K562 (cell line): ENCODE results near the gene ZNF30. TPM values are rescaled to one million over a fixed set of nuclear protein-coding genes. Genes with fewer than 3 reads are reported as not detected.

ENCODE experiments used
- ATAC-seq: fragments of 200-7000 bp; cut with Tn5 transposase; 3 replicates; pipeline ENCODE4 v1.9.1; 2020; ENCODE audit warnings: moderate library complexity
- BruUV-seq: library from RNA; stranded (reverse); fragments of 400-500 nt; replicated peaks from 2 replicates; lab custom pipeline; 2021; lab: Mats Ljungman, UMichigan
- CTCF ChIA-PET: fragments of 300-600 bp; formaldehyde crosslinking; extraction: SDS; loops from one replicate; lab custom pipeline; 2021; ENCODE audit warnings: low intra/inter-chr PET ratio; lab: Yijun Ruan, JAX
- POLR2A ChIA-PET: fragments of 300-600, 350-650 bp; sonication (Branson Sonifier 250); formaldehyde crosslinking; extraction: SDS; loops from one replicate; lab custom pipeline; 2021; ENCODE audit warnings: antibody characterized with exemption, inconsistent platforms; lab: Yijun Ruan, JAX
- DNase-seq, 4 experiments: peaks; one replicate each; pipeline versions ENCODE4 v3.0.0 to v3.0.0-alpha.2; 2011 to 2018; ENCODE audit warnings: low spot score in 3 of 4, mixed read lengths in 3 of 4; ENCODE audit errors: extremely low read depth in 1 of 4
- FAIRE-seq: peaks from 2 replicates; lab custom pipeline; 2011; peaks lifted over from hg19 to GRCh38; lab: Jason Lieb, UNC
- H2AFZ ChIP-seq: 2 replicates; pipeline ENCODE4 v1.6.0; 2011; ENCODE audit warnings: low read depth, low read length, control low read depth, inconsistent platforms
- H3K27ac ChIP-seq: fragments of 200-600 bp; 3 replicates; pipeline ENCODE4 v1.8.0; 2011; ENCODE audit warnings: low read depth, mild to moderate bottlenecking, control low read depth, inconsistent platforms, low read length, moderate library complexity, mixed read lengths; ENCODE audit errors: extremely low read depth
- H3K27me3 ChIP-seq, 2 experiments: fragments of 300-600 bp in 1 of 2; 2 replicates in 1 of 2; 3 replicates in 1 of 2; pipeline versions ENCODE4 v1.6.0 to v1.8.0; 2011; ENCODE audit warnings: inconsistent platforms in 2 of 2, low read length in 2 of 2, mild to moderate bottlenecking in 1 of 2, mixed read lengths in 1 of 2, moderate library complexity in 1 of 2; ENCODE audit not compliant: control insufficient read depth in 2 of 2, insufficient read depth in 2 of 2
- H3K36me3 ChIP-seq: fragments of 300-600 bp; 3 replicates; pipeline ENCODE4 v1.8.0; 2011; ENCODE audit warnings: mild to moderate bottlenecking, low read length, inconsistent platforms; ENCODE audit not compliant: control insufficient read depth, insufficient read depth
- H3K4me1 ChIP-seq, 2 experiments: fragments of 200-600 bp in 1 of 2; replicated peaks in 1 of 2; 2 replicates in 1 of 2; 3 replicates in 1 of 2; pipeline versions ENCODE4 v1.5.1 to v1.8.0; 2011; ENCODE audit warnings: inconsistent platforms in 2 of 2, low read length in 2 of 2, mild to moderate bottlenecking in 1 of 2, mixed read lengths in 1 of 2, moderate library complexity in 1 of 2; ENCODE audit not compliant: control insufficient read depth in 2 of 2, insufficient read depth in 2 of 2
- H3K4me2 ChIP-seq: 2 replicates; pipeline ENCODE4 v1.6.1; 2011; ENCODE audit warnings: low read length, control low read depth, inconsistent platforms, mixed read lengths; ENCODE audit not compliant: insufficient read depth
- H3K4me3 ChIP-seq: fragments of 200-600 bp; sonication (generic), shearing (Covaris generic); 2 replicates; pipeline ENCODE4 v1.5.1; 2016; ENCODE audit warnings: control low read depth, inconsistent platforms
- H3K79me2 ChIP-seq: fragments of 200-600 bp; 3 replicates; pipeline ENCODE4 v1.8.0; 2011; ENCODE audit warnings: low read length, inconsistent platforms; ENCODE audit not compliant: control insufficient read depth, insufficient read depth
- H3K9ac ChIP-seq, 2 experiments: 2 replicates each; pipeline versions ENCODE4 v1.6.0 to v1.6.1; 2011; ENCODE audit warnings: low read depth in 2 of 2, low read length in 2 of 2, control low read depth in 1 of 2, inconsistent platforms in 1 of 2, mild to moderate bottlenecking in 1 of 2, mixed read lengths in 1 of 2; ENCODE audit not compliant: insufficient read depth in 1 of 2
- H3K9me1 ChIP-seq: one replicate; pipeline ENCODE4 v1.6.0; 2011; ENCODE audit warnings: inconsistent platforms, mild to moderate bottlenecking, low read length, moderate library complexity; ENCODE audit not compliant: control insufficient read depth, insufficient read depth
- H3K9me3 ChIP-seq: replicated peaks from 2 replicates; pipeline ENCODE4 v1.5.1; 2011; ENCODE audit warnings: low read depth, low read length, inconsistent platforms; ENCODE audit not compliant: control insufficient read depth, insufficient read depth
- H4K20me1 ChIP-seq: replicated peaks from 2 replicates; pipeline ENCODE4 v1.6.1; 2011; ENCODE audit warnings: low read length, inconsistent platforms, mixed read lengths; ENCODE audit not compliant: control insufficient read depth, insufficient read depth
- BCOR ChIP-seq: fragments of 450-650 bp; IDR thresholded peaks from 2 replicates; pipeline ENCODE4 v1.6.1; 2016
- CGGBP1 ChIP-seq: fragments of 250-450 bp; sonication (Bioruptor Pico); IDR thresholded peaks from 2 replicates; pipeline ENCODE4 v1.9.0; 2021; ENCODE audit warnings: mild to moderate bottlenecking
- ETV6 ChIP-seq, 3 experiments: fragments of 150-350 bp in 1 of 3; sonication (generic) in 1 of 3; formaldehyde crosslinking in 1 of 3; IDR thresholded peaks; 2 replicates each; pipeline versions ENCODE4 v1.6.1 to v1.8.0; 2014 to 2022; ENCODE audit warnings: borderline replicate concordance in 2 of 3, low read depth in 2 of 3, antibody characterized with exemption in 1 of 3, low read length in 1 of 3, mild to moderate bottlenecking in 1 of 3, missing genetic modification reagents in 1 of 3
- FOXA1 ChIP-seq: fragments of 450-650 bp; IDR thresholded peaks from 2 replicates; pipeline ENCODE4 v1.6.1; 2016; ENCODE audit warnings: mild to moderate bottlenecking, borderline replicate concordance
- ID3 ChIP-seq, 2 experiments: fragments of 250-450 bp in 1 of 2; fragments of 450-650 bp in 1 of 2; sonication (Bioruptor Pico) in 1 of 2; IDR thresholded peaks; 2 replicates each; pipeline versions ENCODE4 v1.6.1 to v1.8.0; 2016 to 2021; ENCODE audit warnings: mild to moderate bottlenecking in 2 of 2, moderate library complexity in 2 of 2, missing compliant biosample characterization in 1 of 2, missing genetic modification characterization in 1 of 2
- SAP30 ChIP-seq: fragments of 200-600 bp; sonication (generic); IDR thresholded peaks from 2 replicates; pipeline ENCODE4 v1.6.1; 2012; ENCODE audit warnings: borderline replicate concordance, low read depth, mild to moderate bottlenecking, moderate library complexity, low read length, control low read depth, inconsistent platforms; ENCODE audit not compliant: insufficient read depth, poor library complexity, severe bottlenecking
- THAP12 ChIP-seq: fragments of 250-450 bp; sonication (Bioruptor Pico); IDR thresholded peaks from 2 replicates; pipeline ENCODE4 v1.9.0; 2021; ENCODE audit warnings: mild to moderate bottlenecking, inconsistent platforms
- ZBTB33 ChIP-seq: sonication (generic); formaldehyde crosslinking; IDR thresholded peaks from 2 replicates; pipeline ENCODE4 v1.8.1; 2023; ENCODE audit warnings: mild to moderate bottlenecking, missing genetic modification reagents
- ZBTB5 ChIP-seq: fragments of 450-650 bp; IDR thresholded peaks from 2 replicates; pipeline ENCODE4 v1.6.1; 2017; ENCODE audit warnings: antibody characterized with exemption
- ZNF143 ChIP-seq: sonication (generic); formaldehyde crosslinking; IDR thresholded peaks from 2 replicates; pipeline ENCODE4 v1.9.0; 2022; ENCODE audit warnings: mild to moderate bottlenecking, missing genetic modification reagents
- ZNF175 ChIP-seq: fragments of 200-800 bp; sonication (Bioruptor generic); IDR thresholded peaks from 2 replicates; pipeline ENCODE4 v1.6.1; 2016; ENCODE audit warnings: low read depth, mild to moderate bottlenecking, missing genetic modification characterization, missing compliant biosample characterization
- ZNF24 ChIP-seq: fragments of 450-650 bp; IDR thresholded peaks from 2 replicates; pipeline ENCODE4 v1.6.1; 2016
- whole genome bisulfite sequencing: fragments of 100-300 bp; shearing (Covaris generic); methylation state at CpG from one replicate; pipeline ENCODE4 v1.1.6; 2016; ENCODE audit warnings: low coverage, mixed read lengths; ENCODE audit not compliant: insufficient coverage; ENCODE audit errors: missing lambda C conversion rate; 5-methylcytosine and 5-hydroxymethylcytosine counted together
- in situ Hi-C: fragments of 300-500 bp; cut with MboI; formaldehyde crosslinking; loops from 4 replicates; pipeline ENCODE4 v1.15.0; 2018; ENCODE audit warnings: inconsistent platforms, mixed read lengths
- intact Hi-C: fragments of 100-400 bp; cut with micrococcal nuclease; formaldehyde crosslinking; loops from 2 replicates; pipeline ENCODE4 v1.14.2; 2022
- polyA plus RNA-seq, 8 experiments: library from polyadenylated mRNA; depleted of rRNA in 4 of 8; stranded (reverse) in 5 of 8; unstranded in 3 of 8; fragments of >200 nt; fragmentation: Nextera tagmentation in 2 of 8; fragmentation: Illumina TruSeq in 1 of 8; extraction: Ambion mirVana in 2 of 8; extraction: Trizol in 1 of 8; gene quantifications; 2 replicates each; pipeline versions ENCODE4 v1.2.1 to v1.2.3, GENCODE V29; 2011 to 2014; ENCODE audit warnings: inconsistent platforms in 1 of 8, missing spikeins in 1 of 8
- total RNA-seq, 7 experiments: library from RNA; depleted of rRNA in 6 of 7; stranded (reverse); fragments of >200 nt in 6 of 7; fragmentation: Illumina TruSeq in 2 of 7; extraction: Trizol in 2 of 7; gene quantifications; 2 replicates each; pipeline versions ENCODE4 v1.2.1 to v1.2.3, GENCODE V29; 2011 to 2021; ENCODE audit warnings: low replicate concordance in 1 of 7

The ZNF30 gene
- total and polyA plus RNA-seq, 9 of the 15 experiments (the other 6 are each of a cell fraction or from before 2014, with no cell fraction given): 7.3 to 13.4 (median 10.6) TPM

GRCh38 chr19:34957830-34958751 is 31.4 kb downstream of the ZNF30 start:
- Histone ChIP-seq H3K27me3 (no peaks in the 10 kb centered on the region), H3K4me2 (no peak overlapping the region; the same call in 1 of the 2 replicates), H3K79me2 (peaks cover 38% of the 10 kb centered on the region), H3K27ac (no peak overlapping the region), H3K4me3 (no peak overlapping the region), H3K9me1 (no peaks in the 10 kb centered on the region), H2AFZ (no peak overlapping the region), H3K9me3 (peaks cover 69% of the 10 kb centered on the region), H3K4me1 (peaks cover 12 to 15% of the 10 kb centered on the region in 2 experiments; a peak in 4 of 5 replicates), H4K20me1 (no peaks in the 10 kb centered on the region), H3K9ac (no peak overlapping the region), H3K36me3 (peaks cover 71% of the 10 kb centered on the region)
- intact Hi-C loops (no loop called here), in situ Hi-C loops (no loop called here)
- TSS peak; percentile 13 for BruUV-seq
- ChIA-PET CTCF (no interaction called here), POLR2A (no interaction called here)
- ATAC-seq: no peak
- WGBS: 87% methylated on average over 22 of the region's 22 CpGs
- no peak for DNase-seq
- no peak for FAIRE-seq
- TF ChIP-seq ZNF24 (no peak), ZNF143 (no peak), SAP30 (no peak), ZNF175 (CRISPR knock-in tag) (no peak), ID3 (CRISPR knock-in tag; IDR thresholded peaks at IDR 0.05) (no peak), ID3 (tag; IDR thresholded peaks at IDR 0.05) (no peak), ZBTB33 (CRISPR knock-in tag) (peak; percentile 57), FOXA1 (no peak), CGGBP1 (no peak), ZBTB5 (no peak), THAP12 (CRISPR knock-in tag) (no peak), ETV6 (IDR thresholded peaks at IDR 0.05; ENCODE audit: borderline replicate concordance in 1 of 2, low read depth in 2 of 2, low read length in 1 of 2) (no peak), ETV6 (CRISPR knock-in tag; IDR thresholded peaks at IDR 0.05; ENCODE audit: borderline replicate concordance) (no peak), BCOR (no peak)
